GM12878 (cell line): ENCODE results near the gene KRT80. TPM values are rescaled to one million over a fixed set of nuclear protein-coding genes. Genes with fewer than 3 reads are reported as not detected.

Source experiments
- ATAC-seq: fragments of 200-7000 bp; cut with Tn5 transposase; 3 replicates; pipeline ENCODE4 v1.9.1; 2020; ENCODE audit warnings: mild to moderate bottlenecking, moderate library complexity
- BruUV-seq: library from RNA; stranded (reverse); fragments of 400-500 nt; replicated peaks from 2 replicates; lab custom pipeline; 2021; lab: Mats Ljungman, UMichigan
- CTCF ChIA-PET: fragments of 300-600 bp; sonication (Branson Sonifier 250); formaldehyde crosslinking; extraction: SDS; loops from one replicate; lab custom pipeline; 2021; ENCODE audit warnings: inconsistent platforms; lab: Yijun Ruan, JAX
- POLR2A ChIA-PET: fragments of 350-600 bp; formaldehyde crosslinking; extraction: SDS; loops from one replicate; lab custom pipeline; 2021; ENCODE audit warnings: inconsistent platforms; lab: Charles Lee
- RAD21 ChIA-PET: fragments of 300-600 bp; sonication (Branson Sonifier 250); formaldehyde crosslinking; loops from one replicate; lab custom pipeline; 2023; ENCODE audit warnings: antibody characterized with exemption; ENCODE audit not compliant: unreplicated experiment; lab: Charles Lee
- SMC1A ChIA-PET: fragments of 300-600 bp; sonication (Branson Sonifier 250); formaldehyde crosslinking; loops from one replicate; lab custom pipeline; 2023; ENCODE audit not compliant: unreplicated experiment, uncharacterized antibody; lab: Charles Lee
- DNase-seq: peaks from one replicate; pipeline ENCODE4 v3.0.0-alpha.2; 2011; ENCODE audit warnings: low read depth, low spot score
- FAIRE-seq: peaks from 3 replicates; lab custom pipeline; 2011; peaks lifted over from hg19 to GRCh38; lab: Jason Lieb, UNC
- H2AFZ ChIP-seq: 2 replicates; pipeline ENCODE4 v1.6.0; 2011; ENCODE audit warnings: low read depth, low read length, control low read depth; ENCODE audit not compliant: control insufficient read depth
- H3K27ac ChIP-seq: 2 replicates; pipeline ENCODE4 v1.5.1; 2011; ENCODE audit warnings: control low read depth; ENCODE audit not compliant: control insufficient read depth, insufficient read depth
- H3K27me3 ChIP-seq, 2 experiments: replicated peaks in 1 of 2; 2 replicates each; pipeline versions ENCODE4 v1.6.0 to v1.6.1; 2011; ENCODE audit warnings: low read length in 1 of 2; ENCODE audit not compliant: control insufficient read depth in 2 of 2, insufficient read depth in 2 of 2
- H3K36me3 ChIP-seq, 2 experiments: 2 replicates each; pipeline ENCODE4 v1.5.1; 2011; ENCODE audit warnings: low read length in 1 of 2; ENCODE audit not compliant: control insufficient read depth in 2 of 2, insufficient read depth in 2 of 2
- H3K4me1 ChIP-seq: 2 replicates; pipeline ENCODE4 v1.6.1; 2011; ENCODE audit warnings: mild to moderate bottlenecking, low read length, moderate library complexity, mixed read lengths; ENCODE audit not compliant: control insufficient read depth, insufficient read depth
- H3K4me2 ChIP-seq: 2 replicates; pipeline ENCODE4 v1.6.0; 2011; ENCODE audit warnings: control low read depth; ENCODE audit not compliant: control insufficient read depth, insufficient read depth
- H3K4me3 ChIP-seq: fragments of 200-600 bp; sonication (generic); 2 replicates; pipeline ENCODE4 v1.5.1; 2016
- H3K79me2 ChIP-seq: 2 replicates; pipeline ENCODE4 v1.6.0; 2011; ENCODE audit warnings: low read length; ENCODE audit not compliant: control insufficient read depth, insufficient read depth
- H3K9ac ChIP-seq: 2 replicates; pipeline ENCODE4 v1.8.0; 2011; ENCODE audit warnings: low read length, control low read depth, mixed read lengths; ENCODE audit not compliant: control insufficient read depth, insufficient read depth
- H3K9me3 ChIP-seq: replicated peaks from 3 replicates; pipeline ENCODE4 v1.5.1; 2011; ENCODE audit warnings: mild to moderate bottlenecking, low read length; ENCODE audit not compliant: control insufficient read depth, insufficient read depth
- H4K20me1 ChIP-seq: 2 replicates; pipeline ENCODE4 v1.6.0; 2011; ENCODE audit not compliant: control insufficient read depth, insufficient read depth
- CEBPB ChIP-seq, 2 experiments: fragments of 150-350 bp in 1 of 2; IDR thresholded peaks; 2 replicates each; pipeline ENCODE4 v1.6.1; 2012 to 2014; ENCODE audit warnings: low read depth in 2 of 2, low read length in 2 of 2, borderline replicate concordance in 1 of 2, inconsistent platforms in 1 of 2
- DPF2 ChIP-seq: fragments of 450-650 bp; IDR thresholded peaks from 2 replicates; pipeline ENCODE4 v1.6.1; 2017; ENCODE audit warnings: mild to moderate bottlenecking
- EGR1 ChIP-seq, 2 experiments: IDR thresholded peaks; 1 replicate in 1 of 2; 2 replicates in 1 of 2; pipeline ENCODE4 v1.6.1; 2011 to 2012; ENCODE audit warnings: low read depth in 2 of 2, low read length in 2 of 2, borderline replicate concordance in 1 of 2, mild to moderate bottlenecking in 1 of 2, moderate library complexity in 1 of 2
- IRF4 ChIP-seq: IDR thresholded peaks from 2 replicates; pipeline ENCODE4 v1.6.1; 2011; ENCODE audit warnings: low read depth, low read length
- MTA3 ChIP-seq: IDR thresholded peaks from 2 replicates; pipeline ENCODE4 v1.6.1; 2012; ENCODE audit warnings: low read length, inconsistent platforms, borderline replicate concordance
- NFXL1 ChIP-seq: fragments of 450-650 bp; IDR thresholded peaks from 2 replicates; pipeline ENCODE4 v1.6.1; 2017; ENCODE audit warnings: antibody characterized with exemption, mild to moderate bottlenecking, borderline replicate concordance
- NR2C2 ChIP-seq: IDR thresholded peaks from 2 replicates; pipeline ENCODE4 v1.6.1; 2011; ENCODE audit warnings: borderline replicate concordance, low read depth; ENCODE audit not compliant: control insufficient read depth, insufficient read length
- POLR2A ChIP-seq: IDR thresholded peaks from 2 replicates; pipeline ENCODE4 v1.6.1; 2011; ENCODE audit warnings: low read depth, mild to moderate bottlenecking, low read length
- POLR2AphosphoS2 ChIP-seq: IDR thresholded peaks from 2 replicates; pipeline ENCODE4 v1.6.1; 2011; ENCODE audit warnings: low read depth, mild to moderate bottlenecking, low read length, improper control_type of control experiment, moderate library complexity
- RELA ChIP-seq: fragments of 450-650 bp; IDR thresholded peaks from 2 replicates; pipeline ENCODE4 v1.8.0; 2014; ENCODE audit warnings: borderline replicate concordance; ENCODE audit not compliant: partially characterized antibody
- SMC3 ChIP-seq: IDR thresholded peaks from 2 replicates; pipeline ENCODE4 v1.6.1; 2011; ENCODE audit warnings: low read length, improper control_type of control experiment, borderline replicate concordance
- TCF12 ChIP-seq: IDR thresholded peaks from 2 replicates; pipeline ENCODE4 v1.6.1; 2011; ENCODE audit warnings: low read depth, mild to moderate bottlenecking, low read length
- TCF7 ChIP-seq: IDR thresholded peaks from 2 replicates; pipeline ENCODE4 v1.6.1; 2014; ENCODE audit warnings: antibody characterized with exemption, borderline replicate concordance
- YBX1 ChIP-seq: fragments of 450-650 bp; IDR thresholded peaks from 2 replicates; pipeline ENCODE4 v1.6.1; 2016; ENCODE audit warnings: antibody characterized with exemption
- WGBS: methylation state at CpG from one replicate; pipeline ENCODE4 v1.1.6; 2016; ENCODE audit warnings: low lambda C conversion rate; ENCODE audit not compliant: insufficient replicate concordance, insufficient coverage; ENCODE audit errors: missing lambda C conversion rate; 5-methylcytosine and 5-hydroxymethylcytosine counted together
- in situ Hi-C: fragments of 300-500 bp; cut with MboI; formaldehyde crosslinking; loops from 9 replicates; pipeline ENCODE4 v1.14.3; 2018; ENCODE audit warnings: mixed read lengths
- intact Hi-C: fragments of 100-400 bp; cut with micrococcal nuclease; formaldehyde crosslinking; loops from one replicate; pipeline ENCODE4 v1.14.2; 2022; ENCODE audit not compliant: unreplicated experiment
- polyA plus RNA-seq, 11 experiments: library from polyadenylated mRNA; depleted of rRNA in 4 of 11; unstranded in 6 of 11; stranded (reverse) in 5 of 11; fragments of >200 nt; fragmentation: Nextera tagmentation in 4 of 11; fragmentation: Illumina TruSeq in 1 of 11; extraction: Ambion mirVana in 4 of 11; extraction: Trizol in 1 of 11; gene quantifications; 1 replicate in 1 of 11; 2 replicates in 10 of 11; pipeline versions ENCODE4 v1.2.1 to v1.2.3, GENCODE V29; 2011 to 2016; ENCODE audit warnings: inconsistent platforms in 2 of 11, missing spikeins in 2 of 11, low read depth in 1 of 11
- total RNA-seq, 4 experiments: library from RNA; depleted of rRNA in 3 of 4; stranded (reverse); fragments of >200 nt in 3 of 4; fragmentation: Illumina TruSeq in 1 of 4; extraction: Trizol in 1 of 4; gene quantifications; 2 replicates each; pipeline versions ENCODE4 v1.2.1 to v1.2.3, GENCODE V29; 2013 to 2021
- TF ChIP-seq, protein P1 (sequence below): IDR thresholded peaks from 2 replicates; pipeline ENCODE4 v1.6.1; 2011; ENCODE audit warnings: borderline replicate concordance, low read depth, mild to moderate bottlenecking, moderate library complexity, low read length; ENCODE audit not compliant: insufficient read depth, poor library complexity, severe bottlenecking
- TF ChIP-seq, protein P2 (sequence below): IDR thresholded peaks from 2 replicates; pipeline ENCODE4 v1.6.1; 2012; ENCODE audit warnings: mild to moderate bottlenecking, low read depth, low read length

The KRT80 gene
- total and polyA plus RNA-seq, 10 of the 15 experiments (the other 5 are each of a cell fraction or from before 2014, with no cell fraction given), result 0.01 TPM; not detected in 9

DNA sequence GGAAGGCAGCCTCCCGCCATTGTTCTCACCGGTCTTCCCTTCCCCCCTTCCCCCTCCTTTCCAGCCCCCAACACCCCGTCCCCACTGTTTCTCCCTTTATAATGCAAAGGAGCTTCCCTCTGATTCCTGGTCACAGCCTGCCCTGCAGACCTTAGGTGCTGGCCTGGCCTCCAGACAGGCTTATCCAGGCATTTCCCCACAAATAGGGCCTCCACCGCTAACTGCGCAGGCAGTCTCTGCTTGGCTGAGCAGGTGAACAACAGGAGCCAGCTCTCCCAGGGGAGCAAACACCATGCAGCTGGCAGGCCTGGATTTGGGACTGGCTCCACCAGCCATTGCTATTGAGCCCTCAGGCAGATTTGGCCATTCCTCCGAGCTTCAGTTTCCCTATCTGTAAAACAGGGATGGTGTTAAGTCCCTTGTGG is 66.3 kb downstream of the KRT80 start:
- ChIA-PET CTCF (interaction anchor here (1.0 to 10.3 kb wide), 7 partner anchors 11 to 105 kb away, joined by 3 to 241 read pairs (median 4); no protein-coding TSS in a partner anchor), POLR2A (interaction anchor here (0.8 kb wide), 1 partner anchor 100 kb away, joined by 3 read pairs; no protein-coding TSS in a partner anchor), RAD21 (interaction anchor here (1.1 to 5.8 kb wide), 2 partner anchors 10 to 99 kb away, joined by 3 to 86 read pairs; no protein-coding TSS in a partner anchor), SMC1A (interaction anchor here (11.3 kb wide), 1 partner anchor 99 kb away, joined by 320 read pairs; no protein-coding TSS in a partner anchor)
- no TSS peak for BruUV-seq
- H3K9me3 ChIP-seq, result no peaks in the 10 kb centered on the region
- H3K9ac ChIP-seq, result no peak overlapping the region
- no peak overlapping the region for H2AFZ ChIP-seq
- no peak overlapping the region for H3K4me2 ChIP-seq
- no peak for DNase-seq
- WGBS, result 51% methylated on average over 3 of the region's 6 CpGs
- H3K27me3 ChIP-seq, result no peaks in the 10 kb centered on the region
- ATAC-seq, result no peak
- TF ChIP-seq EGR1 (IDR thresholded peaks at IDR 0.05; ENCODE audit: borderline replicate concordance in 1 of 2, low read depth in 2 of 2, low read length in 2 of 2) (no peak), CEBPB (IDR thresholded peaks at IDR 0.05; ENCODE audit: borderline replicate concordance in 1 of 2, low read depth in 2 of 2, low read length in 2 of 2) (no peak), POLR2A (no peak), YBX1 (no peak), SMC3 (no peak), NR2C2 (no peak), DPF2 (no peak), TCF12 (no peak), POLR2AphosphoS2 (no peak), MTA3 (no peak), IRF4 (no peak), TCF7 (no peak), RELA (no peak), NFXL1 (no peak)
- TF ChIP-seq, protein P1, sequence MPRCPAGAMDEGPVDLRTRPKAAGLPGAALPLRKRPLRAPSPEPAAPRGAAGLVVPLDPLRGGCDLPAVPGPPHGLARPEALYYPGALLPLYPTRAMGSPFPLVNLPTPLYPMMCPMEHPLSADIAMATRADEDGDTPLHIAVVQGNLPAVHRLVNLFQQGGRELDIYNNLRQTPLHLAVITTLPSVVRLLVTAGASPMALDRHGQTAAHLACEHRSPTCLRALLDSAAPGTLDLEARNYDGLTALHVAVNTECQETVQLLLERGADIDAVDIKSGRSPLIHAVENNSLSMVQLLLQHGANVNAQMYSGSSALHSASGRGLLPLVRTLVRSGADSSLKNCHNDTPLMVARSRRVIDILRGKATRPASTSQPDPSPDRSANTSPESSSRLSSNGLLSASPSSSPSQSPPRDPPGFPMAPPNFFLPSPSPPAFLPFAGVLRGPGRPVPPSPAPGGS, result no peak
- TF ChIP-seq, protein P2, sequence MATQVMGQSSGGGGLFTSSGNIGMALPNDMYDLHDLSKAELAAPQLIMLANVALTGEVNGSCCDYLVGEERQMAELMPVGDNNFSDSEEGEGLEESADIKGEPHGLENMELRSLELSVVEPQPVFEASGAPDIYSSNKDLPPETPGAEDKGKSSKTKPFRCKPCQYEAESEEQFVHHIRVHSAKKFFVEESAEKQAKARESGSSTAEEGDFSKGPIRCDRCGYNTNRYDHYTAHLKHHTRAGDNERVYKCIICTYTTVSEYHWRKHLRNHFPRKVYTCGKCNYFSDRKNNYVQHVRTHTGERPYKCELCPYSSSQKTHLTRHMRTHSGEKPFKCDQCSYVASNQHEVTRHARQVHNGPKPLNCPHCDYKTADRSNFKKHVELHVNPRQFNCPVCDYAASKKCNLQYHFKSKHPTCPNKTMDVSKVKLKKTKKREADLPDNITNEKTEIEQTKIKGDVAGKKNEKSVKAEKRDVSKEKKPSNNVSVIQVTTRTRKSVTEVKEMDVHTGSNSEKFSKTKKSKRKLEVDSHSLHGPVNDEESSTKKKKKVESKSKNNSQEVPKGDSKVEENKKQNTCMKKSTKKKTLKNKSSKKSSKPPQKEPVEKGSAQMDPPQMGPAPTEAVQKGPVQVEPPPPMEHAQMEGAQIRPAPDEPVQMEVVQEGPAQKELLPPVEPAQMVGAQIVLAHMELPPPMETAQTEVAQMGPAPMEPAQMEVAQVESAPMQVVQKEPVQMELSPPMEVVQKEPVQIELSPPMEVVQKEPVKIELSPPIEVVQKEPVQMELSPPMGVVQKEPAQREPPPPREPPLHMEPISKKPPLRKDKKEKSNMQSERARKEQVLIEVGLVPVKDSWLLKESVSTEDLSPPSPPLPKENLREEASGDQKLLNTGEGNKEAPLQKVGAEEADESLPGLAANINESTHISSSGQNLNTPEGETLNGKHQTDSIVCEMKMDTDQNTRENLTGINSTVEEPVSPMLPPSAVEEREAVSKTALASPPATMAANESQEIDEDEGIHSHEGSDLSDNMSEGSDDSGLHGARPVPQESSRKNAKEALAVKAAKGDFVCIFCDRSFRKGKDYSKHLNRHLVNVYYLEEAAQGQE, result no peak
- H3K36me3 ChIP-seq, result no peaks in the 10 kb centered on the region
- no peaks in the 10 kb centered on the region for H3K79me2 ChIP-seq
- H3K4me3 ChIP-seq, result no peak overlapping the region
- H3K27ac ChIP-seq, result no peak overlapping the region
- no peak for FAIRE-seq
- intact Hi-C loops, result no loop called here
- no peaks in the 10 kb centered on the region for H4K20me1 ChIP-seq
- H3K4me1 ChIP-seq, result peaks cover 29% of the 10 kb centered on the region
- in situ Hi-C loops, result no loop called here
